Omental fat pad (tissue), 4 donors: ENCODE results near the gene LMX1B. TPM values are rescaled to one million over a fixed set of nuclear protein-coding genes. Genes with fewer than 3 reads are reported as not detected.

Source experiments
- ATAC-seq: fragments of 150-250 bp; one replicate; pipeline ENCODE4 v1.9.1; 2016; ENCODE audit warnings: mild to moderate bottlenecking, moderate library complexity; ENCODE audit not compliant: low FRiP score
- DNase-seq: peaks from one replicate; pipeline ENCODE4 v3.0.0-alpha.2; 2019; ENCODE audit warnings: low spot score
- CTCF ChIP-seq, 3 donors: fragments of 450-650 bp; IDR thresholded peaks; one replicate each; pipeline ENCODE4 v1.5.1; 2016 to 2017; ENCODE audit warnings: antibody characterized with exemption in 3 of 3, mild to moderate bottlenecking in 3 of 3, moderate library complexity in 2 of 3
- total RNA-seq, 4 donors: library from RNA; depleted of rRNA; stranded (reverse); fragments of >200 nt; gene quantifications; one replicate each; pipeline ENCODE4 v1.1.0, GENCODE V29; 2016

Gene LMX1B
- total RNA-seq, 4 donors from 2014 or later: 0.09 to 1.1 (median 0.31) TPM; not detected in 1

GRCh38 chr9:126604059-126605055, 9.4 kb upstream of the LMX1B start:
- ATAC-seq: no peak
- no peak for TF ChIP-seq CTCF (IDR thresholded peaks at IDR 0.05)
- no peak for DNase-seq

GRCh38 chr9:126605792-126606482, 7.8 kb upstream of the LMX1B start:
- no peak for TF ChIP-seq CTCF (IDR thresholded peaks at IDR 0.05)
- ATAC-seq (no peak), DNase-seq (no peak)

- no peak for DNase-seq
- no peak for ATAC-seq
- no peak for TF ChIP-seq CTCF (IDR thresholded peaks at IDR 0.05)
Measured at GRCh38 chr9:126606483-126606870, 7.3 kb upstream of the LMX1B start.

- no peak for DNase-seq
- no peak for ATAC-seq
- TF ChIP-seq CTCF (IDR thresholded peaks at IDR 0.05): no peak
Measured at GRCh38 chr9:126607086-126607485, 6.6 kb upstream of the LMX1B start.

- ATAC-seq: no peak
- no peak for DNase-seq
- no peak for TF ChIP-seq CTCF (IDR thresholded peaks at IDR 0.05)
Measured at GRCh38 chr9:126607731-126608130, 6.0 kb upstream of the LMX1B start.

- DNase-seq: no peak
- TF ChIP-seq CTCF (IDR thresholded peaks at IDR 0.05): no peak
- no peak for ATAC-seq
Measured at GRCh38 chr9:126608551-126608950, 5.2 kb upstream of the LMX1B start.
